ENCODE results near the gene PAGE5.

PAGE5 gene, protein sequence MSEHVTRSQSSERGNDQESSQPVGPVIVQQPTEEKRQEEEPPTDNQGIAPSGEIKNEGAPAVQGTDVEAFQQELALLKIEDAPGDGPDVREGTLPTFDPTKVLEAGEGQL

DNA sequence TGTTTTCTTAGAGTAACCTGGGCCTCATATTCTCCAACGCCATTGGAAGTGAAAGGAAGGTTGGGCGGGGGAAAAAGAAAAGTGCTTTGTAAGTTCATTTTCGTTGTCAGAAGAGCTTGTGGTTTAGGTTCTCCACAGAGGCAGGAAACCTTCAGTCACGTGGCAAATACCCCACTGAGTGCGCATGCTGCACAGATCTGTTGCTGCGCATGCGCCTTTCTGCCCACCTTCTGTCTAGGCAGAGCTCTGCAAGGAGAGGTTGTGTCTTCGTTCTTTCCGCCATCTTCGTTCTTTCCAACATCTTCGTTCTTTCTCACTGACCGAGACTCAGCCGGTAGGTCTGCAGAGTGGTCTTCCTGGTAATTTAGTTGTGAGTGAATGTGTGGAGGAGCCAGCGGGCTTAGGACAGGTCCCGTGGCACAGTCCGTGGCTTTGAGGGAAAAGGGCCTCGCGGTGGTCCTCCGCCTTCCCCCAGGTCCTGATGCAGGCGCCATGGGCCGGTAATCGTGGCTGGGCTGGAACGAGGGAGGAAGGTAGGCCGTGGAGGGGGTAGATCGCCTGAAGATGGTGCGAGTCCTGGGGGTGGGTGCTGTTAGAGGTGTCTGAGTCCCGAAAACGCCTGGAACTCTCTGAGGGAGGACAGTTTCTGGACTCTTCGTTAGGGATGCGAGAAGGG, at the start of gene PAGE5:
Gene PAGE5, plus strand, starts transcription at position 228 of the 676 bp plus-strand sequence. CDS start 1,037 bp downstream, outside the sequence.
- DNase-seq (ENCODE audit: low read depth), result no peak
- TF ChIP-seq, protein P1, sequence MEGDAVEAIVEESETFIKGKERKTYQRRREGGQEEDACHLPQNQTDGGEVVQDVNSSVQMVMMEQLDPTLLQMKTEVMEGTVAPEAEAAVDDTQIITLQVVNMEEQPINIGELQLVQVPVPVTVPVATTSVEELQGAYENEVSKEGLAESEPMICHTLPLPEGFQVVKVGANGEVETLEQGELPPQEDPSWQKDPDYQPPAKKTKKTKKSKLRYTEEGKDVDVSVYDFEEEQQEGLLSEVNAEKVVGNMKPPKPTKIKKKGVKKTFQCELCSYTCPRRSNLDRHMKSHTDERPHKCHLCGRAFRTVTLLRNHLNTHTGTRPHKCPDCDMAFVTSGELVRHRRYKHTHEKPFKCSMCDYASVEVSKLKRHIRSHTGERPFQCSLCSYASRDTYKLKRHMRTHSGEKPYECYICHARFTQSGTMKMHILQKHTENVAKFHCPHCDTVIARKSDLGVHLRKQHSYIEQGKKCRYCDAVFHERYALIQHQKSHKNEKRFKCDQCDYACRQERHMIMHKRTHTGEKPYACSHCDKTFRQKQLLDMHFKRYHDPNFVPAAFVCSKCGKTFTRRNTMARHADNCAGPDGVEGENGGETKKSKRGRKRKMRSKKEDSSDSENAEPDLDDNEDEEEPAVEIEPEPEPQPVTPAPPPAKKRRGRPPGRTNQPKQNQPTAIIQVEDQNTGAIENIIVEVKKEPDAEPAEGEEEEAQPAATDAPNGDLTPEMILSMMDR (IDR thresholded peaks at IDR 0.05; ENCODE audit: insufficient read depth, low read depth, low read length, missing control alignments), result no peak
- H3K4me3 ChIP-seq (ENCODE audit: low read length), result no peak within 1 kb of the TSS

DNA sequence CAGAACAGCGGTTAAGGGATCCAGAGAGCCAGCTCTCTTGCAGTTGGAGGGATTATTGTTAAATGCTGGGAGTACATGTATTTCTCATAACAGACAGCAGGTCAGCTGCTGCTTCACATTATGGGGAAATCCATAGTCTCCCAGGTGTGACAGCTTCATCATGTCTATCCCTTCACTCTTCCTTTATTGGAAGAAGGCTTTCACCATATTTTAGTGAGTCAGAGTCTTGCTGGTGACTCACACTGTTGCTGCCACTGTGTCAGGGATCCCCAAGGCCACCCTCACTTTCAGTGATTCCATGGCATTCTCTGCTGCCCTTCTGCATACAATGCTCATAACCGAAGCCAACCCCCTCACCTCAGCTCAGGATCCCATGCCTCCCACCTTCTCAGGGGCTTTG, 32.9 kb upstream of the PAGE5 start:
- TF ChIP-seq, protein P1 (IDR thresholded peaks at IDR 0.05; ENCODE audit: insufficient read depth, low read depth, low read length, missing control alignments), result no peak
- H3K4me3 ChIP-seq (ENCODE audit: low read length), result no peak overlapping the region
- peak; percentile 61 for DNase-seq (ENCODE audit: low read depth)

DNA sequence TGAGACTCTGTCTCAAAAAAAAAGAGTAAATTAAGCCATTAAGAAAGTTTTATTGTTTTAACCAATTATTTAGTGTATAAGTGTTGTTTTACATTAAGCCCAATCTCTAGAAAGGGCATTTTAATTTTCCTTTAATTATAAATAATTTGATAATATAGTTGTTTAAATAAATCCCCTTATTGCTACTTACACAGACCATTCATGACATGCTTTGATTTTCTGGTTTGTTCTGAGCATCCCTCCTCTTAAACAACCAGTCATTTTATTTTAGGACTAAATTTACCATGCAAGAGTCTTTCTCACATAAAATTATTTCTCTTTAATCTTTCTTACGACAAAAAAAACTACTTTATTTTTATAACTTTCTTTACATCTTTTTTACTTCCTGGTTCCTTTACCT, 23.5 kb upstream of the PAGE5 start:
- TF ChIP-seq, protein P1 (IDR thresholded peaks at IDR 0.05; ENCODE audit: insufficient read depth, low read depth, low read length, missing control alignments), result no peak
- no peak overlapping the region for H3K4me3 ChIP-seq (ENCODE audit: low read length)
- DNase-seq (ENCODE audit: low read depth), result no peak

DNA sequence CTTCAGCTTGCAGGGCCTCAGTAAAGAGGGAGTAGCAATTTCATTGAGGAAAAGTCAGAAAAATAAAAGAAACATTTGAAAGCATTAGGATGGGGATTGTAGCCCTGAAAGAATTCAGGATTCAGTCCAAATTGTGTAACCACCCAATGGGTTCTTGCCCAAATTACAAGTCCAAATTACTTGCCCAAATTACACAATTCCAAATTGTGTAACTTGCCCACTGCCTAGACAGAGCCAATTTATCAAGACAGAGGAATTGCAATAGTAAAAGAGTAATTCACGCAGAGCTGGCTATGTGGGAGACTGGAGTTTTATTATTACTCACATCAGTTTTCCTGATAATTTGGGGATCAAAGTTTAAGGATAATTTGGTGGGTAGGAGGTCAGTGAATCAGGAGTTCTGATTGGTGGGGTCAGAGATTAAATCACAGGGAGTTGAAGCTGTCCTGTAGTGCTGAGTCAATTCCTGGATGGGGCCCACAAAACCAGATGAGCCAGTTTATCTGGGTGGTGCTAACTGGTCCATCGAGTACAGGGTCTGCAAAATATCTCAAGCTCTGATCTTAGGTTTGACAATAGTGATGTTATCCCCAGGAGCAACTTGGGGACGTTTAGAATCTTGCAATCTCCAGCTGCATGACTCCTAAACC, 18.1 kb upstream of the PAGE5 start:
- peak; percentile 57 for DNase-seq (ENCODE audit: low read depth)
- H3K4me3 ChIP-seq (ENCODE audit: low read length), result no peak overlapping the region
- TF ChIP-seq, protein P1 (IDR thresholded peaks at IDR 0.05; ENCODE audit: insufficient read depth, low read depth, low read length, missing control alignments), result no peak

DNA sequence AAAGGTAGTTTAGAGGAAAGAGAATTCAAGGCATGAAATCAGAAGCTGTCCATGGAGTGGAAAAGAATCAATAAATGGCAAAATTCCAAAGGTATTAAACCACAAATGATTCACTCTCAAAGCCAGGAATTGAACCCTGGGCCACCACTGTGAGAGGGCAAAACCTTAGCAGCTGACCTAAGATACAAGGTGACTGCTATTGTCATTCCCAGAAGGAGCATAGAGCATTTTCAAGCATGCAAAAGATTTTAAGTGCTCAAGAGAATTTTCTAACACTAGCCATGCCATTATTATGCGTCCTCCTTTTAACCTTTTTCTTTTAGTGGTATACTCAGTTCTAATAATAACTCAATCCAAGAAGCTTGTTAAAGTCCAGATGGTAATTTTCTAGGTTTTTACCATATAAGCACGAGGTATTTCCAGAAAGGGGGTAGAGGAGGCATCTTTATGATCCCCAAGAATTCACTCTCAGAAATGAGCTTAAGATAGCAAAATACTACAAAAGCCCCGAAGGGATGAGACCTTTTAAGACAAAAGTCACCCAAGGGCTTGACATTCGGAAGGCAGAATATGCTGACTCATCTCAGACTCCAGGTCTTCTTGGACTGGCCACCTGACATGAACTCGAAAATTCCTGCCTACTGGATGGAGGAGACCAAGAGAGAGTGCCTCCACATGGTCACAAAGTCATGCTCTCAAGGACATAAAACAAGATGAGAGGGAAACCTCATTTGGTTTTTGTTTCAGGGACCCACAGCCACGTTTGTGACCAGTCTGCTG, 13.8 kb upstream of the PAGE5 start:
- TF ChIP-seq, protein P1 (IDR thresholded peaks at IDR 0.05; ENCODE audit: insufficient read depth, low read depth, low read length, missing control alignments), result no peak
- no peak for DNase-seq (ENCODE audit: low read depth)
- H3K4me3 ChIP-seq (ENCODE audit: low read length), result no peak overlapping the region

DNA sequence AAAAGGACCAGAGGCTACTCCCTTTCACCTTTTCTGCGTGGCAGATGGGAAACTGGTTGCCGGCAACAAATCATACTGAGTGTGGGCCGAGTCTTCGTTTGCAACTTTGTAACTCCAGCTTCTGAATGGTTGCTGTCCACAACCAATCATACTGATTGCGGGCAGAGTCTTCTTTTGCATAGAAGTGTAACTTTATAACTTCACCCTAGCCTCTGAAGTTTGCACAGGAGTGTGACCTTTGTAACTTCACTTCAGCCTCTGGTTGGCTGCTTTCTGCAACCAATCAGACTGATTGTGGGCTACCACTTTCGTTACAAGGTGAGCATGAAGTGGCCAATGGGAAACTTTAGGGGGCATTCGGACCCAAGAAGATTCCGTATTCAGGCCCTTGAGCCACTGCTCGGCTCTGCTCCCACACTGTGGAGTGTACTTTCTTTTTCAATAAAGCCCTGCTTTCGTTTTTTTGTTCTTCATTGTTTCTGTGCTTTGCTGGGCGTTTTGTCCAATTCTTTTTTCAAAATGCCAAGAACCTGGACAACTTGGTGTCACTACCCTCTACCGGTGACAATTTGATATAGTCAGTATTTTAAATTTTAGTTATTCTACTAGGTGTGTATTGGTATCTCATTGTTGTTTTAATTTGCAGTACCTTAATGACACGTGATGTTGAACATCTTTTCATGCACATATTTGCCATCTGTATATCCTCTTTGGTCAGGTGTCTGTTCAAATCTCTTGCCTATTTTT, 9.0 kb upstream of the PAGE5 start:
- TF ChIP-seq, protein P1 (IDR thresholded peaks at IDR 0.05; ENCODE audit: insufficient read depth, low read depth, low read length, missing control alignments), result no peak
- no peak for DNase-seq (ENCODE audit: low read depth)
- H3K4me3 ChIP-seq (ENCODE audit: low read length), result no peak overlapping the region

All from epithelial cell of esophagus (primary cell).